Ovary (tissue), 3 donors: Measurements from ENCODE around the gene KMO.

Experiments used
- CTCF ChIP-seq, 3 donors: fragments of 450-650 bp in 2 of 3; fragments of 200-600 bp in 1 of 3; IDR thresholded peaks; one replicate each; pipeline versions ENCODE4 v1.5.1 to v1.8.0; 2016 to 2022; ENCODE audit warnings: antibody characterized with exemption in 3 of 3, mild to moderate bottlenecking in 1 of 3
- POLR2A ChIP-seq: fragments of 450-650 bp; IDR thresholded peaks from one replicate; pipeline ENCODE4 v1.6.1; 2017; ENCODE audit warnings: antibody characterized with exemption, mild to moderate bottlenecking, moderate library complexity
- donor health status: DM: no; HTN: no; CAD: no.

- TF ChIP-seq CTCF (IDR thresholded peaks at IDR 0.05) (no peak), POLR2A (no peak)
Observed at GRCh38 chr1:241553886-241554592, 21.9 kb downstream of the KMO start.
